ENCODE results near the gene PTPN6. TPM values are rescaled to one million over a fixed set of nuclear protein-coding genes. Genes with fewer than 3 reads are reported as not detected.

The PTPN6 gene
- total and polyA plus RNA-seq, 2 of the 8 experiments (the other 6 are each of a cell fraction or from before 2014, with no cell fraction given), result 16.3 to 28.4 TPM

DNA sequence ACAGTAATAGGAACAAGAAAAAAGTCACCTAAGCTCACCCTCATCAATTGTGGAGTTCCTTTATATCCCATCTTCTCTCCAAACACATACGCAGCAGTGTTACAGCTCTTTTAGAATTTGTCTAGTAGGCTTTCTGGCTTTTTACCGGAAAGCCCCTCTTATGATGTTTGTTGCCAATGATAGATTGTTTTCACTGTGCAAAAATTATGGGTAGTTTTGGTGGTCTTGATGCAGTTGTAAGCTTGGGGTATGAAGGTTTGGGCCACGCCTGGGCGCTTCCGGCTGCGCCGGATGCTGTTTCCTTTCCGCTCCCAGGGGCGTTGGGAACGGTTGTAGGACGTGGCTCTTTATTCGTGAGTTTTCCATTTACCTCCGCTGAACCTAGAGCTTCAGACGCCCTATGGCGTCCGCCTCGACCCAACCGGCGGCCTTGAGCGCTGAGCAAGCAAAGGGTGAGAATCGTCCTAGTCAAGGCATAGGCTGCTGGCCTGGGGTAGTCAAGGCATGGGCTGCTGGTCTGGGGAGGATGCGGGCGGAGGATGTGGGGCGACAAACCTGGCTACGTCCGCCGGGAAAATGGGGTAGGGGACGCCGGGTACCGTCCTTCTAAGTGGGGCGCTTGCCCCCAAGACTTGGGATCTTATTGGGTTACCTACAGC lies 7.3 kb upstream of the PTPN6 start, which contains the start of the genes C12orf57 and RNU7-1:
C12orf57 (plus strand) TSS at position 301 of the 659 bp plus-strand sequence; CDS start at position 401, 100 bp downstream.
RNU7-1 (plus strand) TSS at position 95 of the 659 bp plus-strand sequence.
- peaks cover 6 to 20% (median 15%) of the 10 kb centered on the region in 4 experiments for H3K4me1 ChIP-seq (replicated peaks in 1 of 4; ENCODE audit: control insufficient read depth in 3 of 4, insufficient read depth in 4 of 4, low read length in 3 of 4)
- H3K56ac ChIP-seq (replicated peaks; ENCODE audit: insufficient read length, low read depth, low read length), result peak within 1 kb of the TSS; percentile 97
- 0 out of 2 replicates have a peak within 1 kb of the TSS, but pooled peaks have one; percentile 66 for H2BK20ac ChIP-seq (ENCODE audit: low read length)
- CTCF ChIA-PET (ENCODE audit: partially characterized antibody), result interaction anchor here (1.0 to 20.2 kb wide), 20 partner anchors 9 to 247 kb away, joined by 3 to 277 read pairs (median 5); partner anchors contain the start of genes ATN1, C1RL, SPSB2 and TPI1
- H3K36me3 ChIP-seq (ENCODE audit: control insufficient read depth in 2 of 4, insufficient read depth in 4 of 4, low read length in 3 of 4), result peaks cover 6 to 13% (median 9%) of the 10 kb centered on the region in 4 experiments; a peak in 7 of 8 replicates
- DNase-seq (ENCODE audit: low read depth in 1 of 2, low spot score in 2 of 2), result peak in 1 of 2 experiments; percentile 91
- peak within 1 kb of the TSS; percentile 96 for H4K8ac ChIP-seq (ENCODE audit: extremely low read depth, insufficient read depth, low read length)
- H2AFZ ChIP-seq (ENCODE audit: low read length), result no peak within 1 kb of the TSS
- no peak for FAIRE-seq
- H3K4me3 ChIP-seq (ENCODE audit: extremely low read depth in 1 of 4, insufficient read depth in 2 of 4, low read depth in 3 of 4, low read length in 4 of 4), result peak within 1 kb of the TSS; percentile 57 to 91 (median 83)
- no peaks in the 10 kb centered on the region for H3K27me3 ChIP-seq (replicated peaks in 1 of 4; ENCODE audit: control insufficient read depth in 3 of 4, extremely low read depth in 1 of 4, insufficient read depth in 3 of 4, low read length in 3 of 4)
- no peaks in the 10 kb centered on the region; a peak in 1 of 4 replicates for H3K79me2 ChIP-seq (ENCODE audit: control insufficient read depth in 1 of 2, insufficient read depth in 2 of 2, low read length in 2 of 2)
- H3K4me2 ChIP-seq (ENCODE audit: insufficient read depth in 1 of 2, low read depth in 2 of 2, low read length in 2 of 2), result peak within 1 kb of the TSS; percentile 56 to 92
- H2BK15ac ChIP-seq (ENCODE audit: low read length), result peak within 1 kb of the TSS; percentile 100; the same call in 1 of the 2 replicates
- H3K9ac ChIP-seq (replicated peaks in 1 of 4; ENCODE audit: extremely low read depth in 1 of 4, low read depth in 3 of 4, low read length in 3 of 4), result peak within 1 kb of the TSS; percentile 76 to 91 (median 86)
- H4K91ac ChIP-seq (replicated peaks; ENCODE audit: insufficient read length, low read length), result peak within 1 kb of the TSS; percentile 100
- H4K20me1 ChIP-seq (replicated peaks in 1 of 2; ENCODE audit: control insufficient read depth in 1 of 2, insufficient read depth in 2 of 2, low read length in 2 of 2), result peaks cover 2 to 5% of the 10 kb centered on the region in 2 experiments
- H2BK12ac ChIP-seq (ENCODE audit: low read depth, low read length), result peak within 1 kb of the TSS; percentile 93
- peak within 1 kb of the TSS; percentile 100 for H3K4ac ChIP-seq (replicated peaks; ENCODE audit: insufficient read length, low read depth, low read length)
- POLR2A ChIA-PET (ENCODE audit: partially characterized antibody), result interaction anchor here (0.6 to 44.0 kb wide), 64 partner anchors 8 to 696 kb away, joined by 3 to 1596 read pairs (median 4); partner anchors contain the start of genes ATN1, C1R, C1RL and CDCA3
- no peak within 1 kb of the TSS for H3K23ac ChIP-seq (ENCODE audit: insufficient read length)
- H3K18ac ChIP-seq (ENCODE audit: extremely low read depth, low read length), result peak within 1 kb of the TSS; percentile 99
- peak within 1 kb of the TSS; percentile 53; the same call in 1 of the 2 replicates for H2AK5ac ChIP-seq (ENCODE audit: low read depth, low read length)
- peaks cover 11% of the 10 kb centered on the region for H3K23me2 ChIP-seq (ENCODE audit: low read depth, low read length)
- WGBS, 2 experiments (ENCODE audit: extremely low coverage in 1 of 2, insufficient coverage in 1 of 2, insufficient read length in 1 of 2, insufficient replicate concordance in 2 of 2, low coverage in 1 of 2, low lambda C conversion rate in 2 of 2, missing lambda C conversion rate in 1 of 2), result 1% methylated on average over 31 of the region's 31 CpGs; no CpG with 5 or more reads in 1 of the 2 experiments
- peak within 1 kb of the TSS; percentile 90 for H3K27ac ChIP-seq (ENCODE audit: low read depth, low read length)
- peak within 1 kb of the TSS; percentile 62 for H2BK120ac ChIP-seq (replicated peaks; ENCODE audit: low read depth, low read length)
- peak within 1 kb of the TSS; percentile 93 for H4K5ac ChIP-seq (ENCODE audit: insufficient read length, low read depth, low read length)
- H3K14ac ChIP-seq (ENCODE audit: insufficient read length), result no peak within 1 kb of the TSS
- no peaks in the 10 kb centered on the region for H3K9me3 ChIP-seq (ENCODE audit: insufficient read depth in 2 of 2, low read depth in 1 of 2, low read length in 1 of 2)
- no peaks in the 10 kb centered on the region; the same call in 1 of the 2 replicates for H3K79me1 ChIP-seq (ENCODE audit: low read depth, low read length)
- peak within 1 kb of the TSS; percentile 99 for H2BK5ac ChIP-seq (ENCODE audit: low read depth, low read length)
- TF ChIP-seq KDM5A (IDR thresholded peaks at IDR 0.05; ENCODE audit: low read length) (no peak), RFX5 (IDR thresholded peaks at IDR 0.05; ENCODE audit: borderline replicate concordance, low read depth, low read length) (0 out of 2 replicates have a peak, but pooled peaks have one; percentile 2), SIN3A (conservative IDR thresholded peaks at IDR 0.05 in 1 of 2, IDR thresholded peaks at IDR 0.05 in 1 of 2; ENCODE audit: low read depth in 1 of 2, low read length in 2 of 2) (peak in 1 of 2 experiments; percentile 91; a peak in 1 of 4 replicates), NRF1 (IDR thresholded peaks at IDR 0.05; ENCODE audit: low read depth, low read length) (0 out of 2 replicates have a peak, but pooled peaks have one; percentile 14), SAP30 (IDR thresholded peaks at IDR 0.05; ENCODE audit: insufficient read depth, insufficient replicate concordance, low read length) (peak; percentile 31), BACH1 (IDR thresholded peaks at IDR 0.05; ENCODE audit: low read length) (no peak), CHD2 (IDR thresholded peaks at IDR 0.05; ENCODE audit: low read length) (peak; percentile 65), CBX5 (IDR thresholded peaks at IDR 0.05; ENCODE audit: low read depth, low read length) (no peak), POLR2A (IDR thresholded peaks at IDR 0.05; ENCODE audit: control extremely low read depth in 1 of 2, low read depth in 2 of 2, low read length in 2 of 2) (peak in 1 of 2 experiments; percentile 100; a peak in 2 of 3 replicates), TBP (IDR thresholded peaks at IDR 0.05; ENCODE audit: low read depth, low read length) (peak; percentile 99)
- TF ChIP-seq, protein P1, sequence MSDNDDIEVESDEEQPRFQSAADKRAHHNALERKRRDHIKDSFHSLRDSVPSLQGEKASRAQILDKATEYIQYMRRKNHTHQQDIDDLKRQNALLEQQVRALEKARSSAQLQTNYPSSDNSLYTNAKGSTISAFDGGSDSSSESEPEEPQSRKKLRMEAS (IDR thresholded peaks at IDR 0.05), result no peak; the same call in 1 of the 2 replicates
